OCI-LY1 (cell line): ENCODE measurements around the gene GLT6D1.

Source experiments
- H2AFZ ChIP-seq: fragments of 200-600 bp; sonication (generic), shearing (Covaris generic); 2 replicates; pipeline ENCODE4 v1.6.0; 2014; ENCODE audit warnings: antibody characterized with exemption, mild to moderate bottlenecking, low read length
- H3F3A ChIP-seq: fragments of 200-600 bp; sonication (generic), shearing (Covaris generic); 2 replicates; pipeline ENCODE4 v1.6.0; 2014; ENCODE audit warnings: mild to moderate bottlenecking, antibody characterized with exemption, low read length, moderate library complexity; ENCODE audit not compliant: insufficient read depth
- H3K27ac ChIP-seq: fragments of 200-600 bp; sonication (generic); 2 replicates; pipeline ENCODE4 v1.5.1; 2014; ENCODE audit warnings: low read length, mixed run types, mild to moderate bottlenecking, low read depth; ENCODE audit not compliant: poor library complexity, severe bottlenecking
- H3K27me3 ChIP-seq: fragments of 200-600 bp; sonication (generic); 2 replicates; pipeline ENCODE4 v1.6.0; 2014; ENCODE audit warnings: antibody characterized with exemption, mild to moderate bottlenecking, low read length, moderate library complexity; ENCODE audit not compliant: insufficient read depth
- H3K36me3 ChIP-seq: fragments of 200-600 bp; sonication (generic); 2 replicates; pipeline ENCODE4 v1.6.1; 2014; ENCODE audit warnings: mild to moderate bottlenecking, antibody characterized with exemption, low read length, moderate library complexity, mixed read lengths; ENCODE audit not compliant: insufficient read depth
- H3K4me1 ChIP-seq: fragments of 200-600 bp; sonication (generic); 2 replicates; pipeline ENCODE4 v1.5.1; 2014; ENCODE audit warnings: mild to moderate bottlenecking, low read length, moderate library complexity; ENCODE audit not compliant: insufficient read depth, severe bottlenecking
- H3K4me2 ChIP-seq: fragments of 200-600 bp; sonication (generic), shearing (Covaris generic); 2 replicates; pipeline ENCODE4 v1.6.1; 2014; ENCODE audit warnings: low read length
- H3K4me3 ChIP-seq: fragments of 200-600 bp; sonication (generic); 2 replicates; pipeline ENCODE4 v1.5.1; 2014; ENCODE audit warnings: low read length, low read depth, mild to moderate bottlenecking, mixed read lengths; ENCODE audit not compliant: poor library complexity, severe bottlenecking
- H3K79me2 ChIP-seq: fragments of 200-600 bp; shearing (Covaris generic); 2 replicates; pipeline ENCODE4 v1.6.1; 2016; ENCODE audit warnings: mixed run types, low read length, mixed read lengths; ENCODE audit not compliant: insufficient read depth
- H3K9ac ChIP-seq: fragments of 200-600 bp; sonication (generic), shearing (Covaris generic); 2 replicates; pipeline ENCODE4 v1.6.1; 2014; ENCODE audit warnings: mild to moderate bottlenecking, low read length, mixed read lengths
- H3K9me2 ChIP-seq: fragments of 200-600 bp; sonication (generic), shearing (Covaris generic); 2 replicates; pipeline ENCODE4 v1.6.1; 2014; ENCODE audit warnings: low read depth, mild to moderate bottlenecking, low read length, mixed read lengths
- H3K9me3 ChIP-seq: fragments of 200-600 bp; shearing (Covaris generic); 2 replicates; pipeline ENCODE4 v1.6.1; 2014; ENCODE audit warnings: low read length, mixed read lengths
- H4K20me1 ChIP-seq: fragments of 200-600 bp; sonication (generic), shearing (Covaris generic); 2 replicates; pipeline ENCODE4 v1.6.0; 2016; ENCODE audit warnings: mild to moderate bottlenecking, low read length; ENCODE audit not compliant: insufficient read depth
- CTCF ChIP-seq: fragments of 200-600 bp; sonication (generic), shearing (Covaris generic); IDR thresholded peaks from 2 replicates; pipeline ENCODE4 v1.5.1; 2017; ENCODE audit warnings: mild to moderate bottlenecking, antibody characterized with exemption, low read length, moderate library complexity, mixed read lengths
- EZH2 ChIP-seq: fragments of 200-600 bp; sonication (generic), shearing (Covaris generic); IDR thresholded peaks from 2 replicates; pipeline ENCODE4 v1.8.0; 2017; ENCODE audit warnings: borderline replicate concordance, mixed run types, mild to moderate bottlenecking, antibody characterized with exemption, low read length, moderate library complexity, mixed read lengths

The GLT6D1 gene

GRCh38 chr9:135639196-135639595, at the start of gene GLT6D1:
TSS of gene GLT6D1 (minus strand) at chr9:135639540. CDS start at chr9:135639187, 353 bp downstream.
- Histone ChIP-seq H3K9me3 (no peaks in the 10 kb centered on the region), H3K27me3 (no peaks in the 10 kb centered on the region; the same call in 1 of the 2 replicates), H3K4me2 (no peak within 1 kb of the TSS), H3K9ac (no peak within 1 kb of the TSS), H3K9me2 (no peaks in the 10 kb centered on the region), H3F3A (no peaks in the 10 kb centered on the region), H2AFZ (no peak within 1 kb of the TSS), H4K20me1 (no peaks in the 10 kb centered on the region), H3K4me3 (no peak within 1 kb of the TSS), H3K36me3 (no peaks in the 10 kb centered on the region), H3K79me2 (no peaks in the 10 kb centered on the region), H3K4me1 (no peaks in the 10 kb centered on the region), H3K27ac (no peak within 1 kb of the TSS)
- no peak for TF ChIP-seq EZH2
- no peak for TF ChIP-seq CTCF

GRCh38 chr9:135689011-135689410, 49.7 kb upstream of the GLT6D1 start:
- Histone ChIP-seq H3K79me2 (no peaks in the 10 kb centered on the region), H2AFZ (no peak overlapping the region), H3K9me2 (no peaks in the 10 kb centered on the region), H3K27me3 (0 out of 2 replicates have a peak, but pooled peaks cover 4% of the 10 kb centered on the region), H3K36me3 (no peaks in the 10 kb centered on the region), H4K20me1 (no peaks in the 10 kb centered on the region), H3F3A (no peaks in the 10 kb centered on the region), H3K4me2 (no peak overlapping the region), H3K4me3 (no peak overlapping the region), H3K9ac (no peak overlapping the region), H3K9me3 (no peaks in the 10 kb centered on the region), H3K4me1 (no peaks in the 10 kb centered on the region), H3K27ac (no peak overlapping the region)
- no peak for TF ChIP-seq EZH2
- no peak for TF ChIP-seq CTCF

- Histone ChIP-seq H3K9me3 (no peaks in the 10 kb centered on the region), H3K9ac (no peak overlapping the region), H4K20me1 (no peaks in the 10 kb centered on the region), H3K27me3 (0 out of 2 replicates have a peak, but pooled peaks cover 4% of the 10 kb centered on the region), H3K36me3 (no peaks in the 10 kb centered on the region), H3K4me1 (no peaks in the 10 kb centered on the region), H3F3A (no peaks in the 10 kb centered on the region), H3K4me2 (no peak overlapping the region), H3K4me3 (no peak overlapping the region), H3K27ac (no peak overlapping the region), H2AFZ (no peak overlapping the region), H3K9me2 (no peaks in the 10 kb centered on the region), H3K79me2 (no peaks in the 10 kb centered on the region)
- TF ChIP-seq CTCF = no peak
Observed at GRCh38 chr9:135687216-135687615, 47.9 kb upstream of the GLT6D1 start.
